Measurements from ENCODE around the gene MT1M.

MT1M gene

GRCh38 chr16:56631832-56632155, 665 bp upstream of the MT1M start:
- Histone ChIP-seq H3K4me3 (ENCODE audit: low read depth, low read length) (no peak overlapping the region), H3K9me3 (ENCODE audit: control insufficient read depth, insufficient read depth, low read depth, low read length) (no peaks in the 10 kb centered on the region), H3K27ac (ENCODE audit: extremely low read depth, low read depth, low read length) (no peak overlapping the region), H3K36me3 (ENCODE audit: control insufficient read depth in 2 of 2, insufficient read depth in 1 of 2, low read length in 2 of 2) (no peaks in the 10 kb centered on the region), H3K4me1 (ENCODE audit: control insufficient read depth, insufficient read depth, low read length) (no peaks in the 10 kb centered on the region; the same call in 1 of the 2 replicates)
- TF ChIP-seq ELK4 (IDR thresholded peaks at IDR 0.05; ENCODE audit: borderline replicate concordance, low read depth, low read length) (no peak), ZNF571 (tag by site-specific recombination; IDR thresholded peaks at IDR 0.05) (no peak), TCF7L2 (IDR thresholded peaks at IDR 0.05; ENCODE audit: borderline replicate concordance, low read depth, low read length) (no peak), ZNF596 (tag by site-specific recombination; IDR thresholded peaks at IDR 0.05) (no peak), SCRT1 (tag by site-specific recombination; IDR thresholded peaks at IDR 0.05; ENCODE audit: borderline replicate concordance) (no peak), ZNF600 (tag by site-specific recombination; IDR thresholded peaks at IDR 0.05) (no peak), ZNF10 (tag by site-specific recombination; IDR thresholded peaks at IDR 0.05) (no peak), ZNF175 (tag by site-specific recombination; IDR thresholded peaks at IDR 0.05) (no peak), ZFHX2 (tag by site-specific recombination; conservative IDR thresholded peaks at IDR 0.05) (no peak), ZBTB8A (tag by site-specific recombination; IDR thresholded peaks at IDR 0.05) (no peak), ZNF837 (tag by site-specific recombination; IDR thresholded peaks at IDR 0.05) (no peak), ZNF777 (tag by site-specific recombination; IDR thresholded peaks at IDR 0.05; ENCODE audit: borderline replicate concordance) (no peak), ZNF629 (tag by site-specific recombination; IDR thresholded peaks at IDR 0.05) (no peak), ZNF658 (tag by site-specific recombination; IDR thresholded peaks at IDR 0.05) (no peak), ZNF155 (tag by site-specific recombination; IDR thresholded peaks at IDR 0.05) (no peak)
- ChIA-PET POLR2A (no interaction called here), CTCF (interaction anchor here (0.6 kb wide), 1 partner anchor 183 kb away, joined by 3 read pairs; no protein-coding TSS in a partner anchor)

DNA sequence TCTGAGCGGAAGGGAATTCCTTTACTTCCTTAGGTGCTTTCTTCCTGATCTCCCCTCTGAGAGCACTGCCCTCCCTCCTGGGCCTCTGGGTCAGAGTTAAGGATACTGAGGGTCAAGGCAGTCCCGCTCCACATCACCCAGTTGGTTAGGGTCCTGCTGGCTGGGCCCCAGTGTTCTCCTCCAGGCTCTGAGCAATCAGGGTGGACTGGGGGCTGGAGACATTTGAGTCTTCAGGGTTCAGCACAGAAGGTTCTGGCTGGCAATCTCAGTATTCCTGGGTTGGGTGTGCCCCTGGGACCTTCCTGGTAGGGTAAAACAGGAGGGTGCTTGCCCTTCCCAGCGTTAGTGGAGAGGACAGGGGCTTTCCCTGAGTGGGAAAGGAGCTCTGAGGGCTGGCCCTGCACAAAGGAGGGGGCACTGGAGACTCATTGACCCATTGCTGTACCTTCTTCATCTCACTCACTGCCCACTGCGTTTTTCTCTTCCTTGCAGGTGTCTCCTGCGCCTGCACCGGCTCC, 448 bp downstream of the MT1M start:
- ChIA-PET CTCF (interaction anchor here (0.6 kb wide), 1 partner anchor 29 kb away, joined by 5 read pairs; no protein-coding TSS in a partner anchor), POLR2A (no interaction called here)
- H3K27ac ChIP-seq (ENCODE audit: extremely low read depth, low read depth, low read length): no peak overlapping the region
- no peak overlapping the region for H3K4me3 ChIP-seq (ENCODE audit: low read depth, low read length)
- H3K36me3 ChIP-seq (ENCODE audit: control insufficient read depth in 2 of 2, insufficient read depth in 1 of 2, low read length in 2 of 2): no peaks in the 10 kb centered on the region
- TF ChIP-seq ZNF501 (tag by site-specific recombination; IDR thresholded peaks at IDR 0.05) (no peak), ZNF701 (tag by site-specific recombination; IDR thresholded peaks at IDR 0.05) (no peak), RBAK (tag by site-specific recombination; IDR thresholded peaks at IDR 0.05) (no peak), ZFP3 (tag by site-specific recombination; IDR thresholded peaks at IDR 0.05; ENCODE audit: low read depth) (no peak), ZNF24 (tag by site-specific recombination; IDR thresholded peaks at IDR 0.05) (no peak), ZNF16 (tag by site-specific recombination; IDR thresholded peaks at IDR 0.05; ENCODE audit: low read depth) (no peak)
- TF ChIP-seq, protein P1, sequence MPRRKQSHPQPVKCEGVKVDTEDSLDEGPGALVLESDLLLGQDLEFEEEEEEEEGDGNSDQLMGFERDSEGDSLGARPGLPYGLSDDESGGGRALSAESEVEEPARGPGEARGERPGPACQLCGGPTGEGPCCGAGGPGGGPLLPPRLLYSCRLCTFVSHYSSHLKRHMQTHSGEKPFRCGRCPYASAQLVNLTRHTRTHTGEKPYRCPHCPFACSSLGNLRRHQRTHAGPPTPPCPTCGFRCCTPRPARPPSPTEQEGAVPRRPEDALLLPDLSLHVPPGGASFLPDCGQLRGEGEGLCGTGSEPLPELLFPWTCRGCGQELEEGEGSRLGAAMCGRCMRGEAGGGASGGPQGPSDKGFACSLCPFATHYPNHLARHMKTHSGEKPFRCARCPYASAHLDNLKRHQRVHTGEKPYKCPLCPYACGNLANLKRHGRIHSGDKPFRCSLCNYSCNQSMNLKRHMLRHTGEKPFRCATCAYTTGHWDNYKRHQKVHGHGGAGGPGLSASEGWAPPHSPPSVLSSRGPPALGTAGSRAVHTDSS (tag by site-specific recombination; IDR thresholded peaks at IDR 0.05): no peak
- H3K9me3 ChIP-seq (ENCODE audit: control insufficient read depth, insufficient read depth, low read depth, low read length): no peaks in the 10 kb centered on the region
- H3K4me1 ChIP-seq (ENCODE audit: control insufficient read depth, insufficient read depth, low read length): no peaks in the 10 kb centered on the region

DNA sequence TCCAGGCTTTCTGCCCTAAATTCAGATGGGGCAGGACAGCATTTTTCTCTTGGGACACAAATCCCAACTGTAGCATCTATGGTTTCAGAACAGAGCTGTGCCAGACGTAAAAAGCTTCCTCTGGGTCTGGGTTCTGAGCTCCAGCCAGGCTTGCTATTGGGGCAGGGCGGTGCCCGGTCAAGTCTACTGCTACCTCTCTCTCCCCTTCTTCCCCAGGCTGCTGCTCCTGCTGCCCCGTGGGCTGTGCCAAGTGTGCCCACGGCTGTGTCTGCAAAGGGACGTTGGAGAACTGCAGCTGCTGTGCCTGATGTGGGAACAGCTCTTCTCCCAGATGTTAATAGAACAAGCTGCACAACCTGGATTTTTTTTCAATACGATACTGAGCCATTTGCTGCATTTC, 1.1 kb downstream of the MT1M start:
- Histone ChIP-seq H3K4me3 (ENCODE audit: low read depth, low read length) (no peak overlapping the region), H3K9me3 (ENCODE audit: control insufficient read depth, insufficient read depth, low read depth, low read length) (no peaks in the 10 kb centered on the region), H3K36me3 (ENCODE audit: control insufficient read depth in 2 of 2, insufficient read depth in 1 of 2, low read length in 2 of 2) (no peaks in the 10 kb centered on the region), H3K4me1 (ENCODE audit: control insufficient read depth, insufficient read depth, low read length) (no peaks in the 10 kb centered on the region), H3K27ac (ENCODE audit: extremely low read depth, low read depth, low read length) (no peak overlapping the region)
- ChIA-PET CTCF (interaction anchor here (0.6 to 0.9 kb wide), 2 partner anchors 23 to 28 kb away, joined by 3 to 5 read pairs; no protein-coding TSS in a partner anchor), POLR2A (interaction anchor here (0.9 kb wide), 1 partner anchor 25 kb away, joined by 3 read pairs; the partner anchor contains the start of gene MT2A)
- TF ChIP-seq ZNF366 (tag by site-specific recombination; conservative IDR thresholded peaks at IDR 0.05): no peak
- TF ChIP-seq ZNF394 (tag by site-specific recombination; IDR thresholded peaks at IDR 0.05; ENCODE audit: borderline replicate concordance): no peak
- no peak for TF ChIP-seq ZSCAN30 (tag by site-specific recombination; IDR thresholded peaks at IDR 0.05)
- TF ChIP-seq ATF2 (tag by site-specific recombination; IDR thresholded peaks at IDR 0.05; ENCODE audit: low read depth): no peak
- no peak for TF ChIP-seq ZNF677 (tag by site-specific recombination; IDR thresholded peaks at IDR 0.05)
- TF ChIP-seq ZNF654 (tag by site-specific recombination; IDR thresholded peaks at IDR 0.05; ENCODE audit: low read depth): no peak
- TF ChIP-seq GLIS2 (tag by site-specific recombination; IDR thresholded peaks at IDR 0.05): no peak
- TF ChIP-seq ZNF10 (tag by site-specific recombination; IDR thresholded peaks at IDR 0.05): no peak
- no peak for TF ChIP-seq ZFP69B (tag by site-specific recombination; IDR thresholded peaks at IDR 0.05)
